ENCODE results near the gene CA5B.

GRCh38 chrX:15702488-15703371 is 35.3 kb upstream of the CA5B start:
- no peak for TF ChIP-seq CTCF (IDR thresholded peaks at IDR 0.05)
- no peak for TF ChIP-seq POLR2A (IDR thresholded peaks at IDR 0.05)
